Cardiac fibroblast (primary cell): ENCODE data around the gene ING5.
"Not testable (repeated sequence)": the region's sequence is repeated elsewhere in the genome, so short reads cannot be mapped to it uniquely, and the experiment has no call there.

Source experiments
- DNase-seq, 2 donors: peaks; one replicate each; pipeline versions ENCODE4 v3.0.0 to v3.0.0-alpha.2; 2010; ENCODE audit warnings: low read depth in 2 of 2
- H3K4me3 ChIP-seq, 2 donors: replicated peaks in 1 of 2; 1 replicate in 1 of 2; 2 replicates in 1 of 2; pipeline ENCODE4 v1.5.1; 2011; ENCODE audit warnings: low read depth in 2 of 2, low read length in 2 of 2, mild to moderate bottlenecking in 2 of 2, moderate library complexity in 1 of 2
- CTCF ChIP-seq: IDR thresholded peaks from one replicate; pipeline ENCODE4 v1.5.1; 2011; ENCODE audit warnings: low read depth, mild to moderate bottlenecking, low read length, inconsistent platforms

Gene ING5

GRCh38 chr2:241656190-241656741, 45.6 kb upstream of the ING5 start:
- TF ChIP-seq CTCF, result no peak
- DNase-seq, result no peak
- no peak overlapping the region for H3K4me3 ChIP-seq

GRCh38 chr2:241657786-241658254, 44.0 kb upstream of the ING5 start:
- TF ChIP-seq CTCF, result no peak
- DNase-seq, result no peak
- H3K4me3 ChIP-seq, result no peak overlapping the region

GRCh38 chr2:241658296-241658695, 43.5 kb upstream of the ING5 start:
- H3K4me3 ChIP-seq, result no peak overlapping the region
- no peak for DNase-seq
- TF ChIP-seq CTCF, result no peak

- no peak overlapping the region for H3K4me3 ChIP-seq
- peak; percentile 78 for TF ChIP-seq CTCF
- DNase-seq, result peak; percentile 87 to 88
Observed at GRCh38 chr2:241659150-241659739, 42.6 kb upstream of the ING5 start.

GRCh38 chr2:241660593-241661213, 41.1 kb upstream of the ING5 start:
- DNase-seq, result no peak
- TF ChIP-seq CTCF, result no peak
- H3K4me3 ChIP-seq, result no peak overlapping the region

GRCh38 chr2:241662731-241663130, 39.1 kb upstream of the ING5 start:
- not testable (repeated sequence) for H3K4me3 ChIP-seq, DNase-seq

GRCh38 chr2:241665731-241666440, 36.0 kb upstream of the ING5 start:
- H3K4me3 ChIP-seq, result peak overlapping the region in 1 of 2 donors; percentile 1
- DNase-seq, result peak in 1 of 2 donors; percentile 17

More at GRCh38 chr2:241665731-241666440, 36.0 kb upstream of the ING5 start:
- TF ChIP-seq CTCF, result no peak
